Measurements from ENCODE around the gene UCKL1. TPM values are rescaled to one million over a fixed set of nuclear protein-coding genes. Genes with fewer than 3 reads are reported as not detected.
"Not testable (repeated sequence)": the region's sequence is repeated elsewhere in the genome, so short reads cannot be mapped to it uniquely, and the experiment has no call there.

Gene UCKL1
- total RNA-seq, 1 donor: 21.0 TPM

GRCh38 chr20:63977739-63978276, 21.6 kb upstream of the UCKL1 start:
- H4K20me1 ChIP-seq (ENCODE audit: insufficient read depth, low read length): peaks cover 7% of the 10 kb centered on the region
- H3K4me1 ChIP-seq (ENCODE audit: insufficient read depth, low read length): peaks cover 35% of the 10 kb centered on the region
- H3K4me3 ChIP-seq (ENCODE audit: insufficient read depth, low read length): peak overlapping the region; percentile 72
- H3K27me3 ChIP-seq (ENCODE audit: insufficient read depth, low read length): no peaks in the 10 kb centered on the region
- no peak overlapping the region for H2AFZ ChIP-seq (ENCODE audit: low read length)
- peak overlapping the region; percentile 86 for H3K4me2 ChIP-seq (ENCODE audit: insufficient read depth, low read length)
- H3K36me3 ChIP-seq (ENCODE audit: insufficient read depth, low read length): peaks cover 2% of the 10 kb centered on the region
- TF ChIP-seq CTCF (IDR thresholded peaks at IDR 0.05; ENCODE audit: extremely low read depth, low read depth, low read length): no peak
- DNase-seq (ENCODE audit: insufficient read length, low spot score, missing footprints): peak; percentile 99
- H3K9me3 ChIP-seq (ENCODE audit: low read depth, low read length): no peaks in the 10 kb centered on the region
- peaks cover 19% of the 10 kb centered on the region for H3K79me2 ChIP-seq (ENCODE audit: insufficient read depth, low read length)
- no peak overlapping the region for H3K27ac ChIP-seq (ENCODE audit: low read depth, low read length)

GRCh38 chr20:63976980-63977738, 20.9 kb upstream of the UCKL1 start:
- peaks cover 12% of the 10 kb centered on the region for H3K79me2 ChIP-seq (ENCODE audit: insufficient read depth, low read length)
- no peak overlapping the region for H2AFZ ChIP-seq (ENCODE audit: low read length)
- peak overlapping the region; percentile 86 for H3K4me2 ChIP-seq (ENCODE audit: insufficient read depth, low read length)

GRCh38 chr20:63976511-63976910, 20.3 kb upstream of the UCKL1 start:
- H3K9me3 ChIP-seq (ENCODE audit: low read depth, low read length); H3K79me2 ChIP-seq (ENCODE audit: insufficient read depth, low read length); DNase-seq (ENCODE audit: insufficient read length, low spot score, missing footprints); H3K27ac ChIP-seq (ENCODE audit: low read depth, low read length); H3K36me3 ChIP-seq (ENCODE audit: insufficient read depth, low read length); H4K20me1 ChIP-seq (ENCODE audit: insufficient read depth, low read length); H2AFZ ChIP-seq (ENCODE audit: low read length); H3K4me2 ChIP-seq (ENCODE audit: insufficient read depth, low read length); H3K4me3 ChIP-seq (ENCODE audit: insufficient read depth, low read length); H3K27me3 ChIP-seq (ENCODE audit: insufficient read depth, low read length): not testable (repeated sequence)
- H3K4me1 ChIP-seq (ENCODE audit: insufficient read depth, low read length): peaks cover 30% of the 10 kb centered on the region

More at GRCh38 chr20:63976980-63977738, 20.9 kb upstream of the UCKL1 start:
- Histone ChIP-seq H3K27me3 (ENCODE audit: insufficient read depth, low read length) (no peaks in the 10 kb centered on the region), H3K9me3 (ENCODE audit: low read depth, low read length) (no peaks in the 10 kb centered on the region), H3K4me3 (ENCODE audit: insufficient read depth, low read length) (no peak overlapping the region), H3K27ac (ENCODE audit: low read depth, low read length) (no peak overlapping the region), H4K20me1 (ENCODE audit: insufficient read depth, low read length) (peaks cover 5% of the 10 kb centered on the region), H3K36me3 (ENCODE audit: insufficient read depth, low read length) (no peaks in the 10 kb centered on the region), H3K4me1 (ENCODE audit: insufficient read depth, low read length) (peaks cover 35% of the 10 kb centered on the region)
- peak; percentile 72 for DNase-seq (ENCODE audit: insufficient read length, low spot score, missing footprints)
- TF ChIP-seq CTCF (IDR thresholded peaks at IDR 0.05; ENCODE audit: extremely low read depth, low read depth, low read length): no peak

- Histone ChIP-seq H2AFZ (ENCODE audit: low read length) (no peak overlapping the region), H3K4me2 (ENCODE audit: insufficient read depth, low read length) (no peak overlapping the region), H3K9me3 (ENCODE audit: low read depth, low read length) (no peaks in the 10 kb centered on the region), H3K36me3 (ENCODE audit: insufficient read depth, low read length) (no peaks in the 10 kb centered on the region), H3K79me2 (ENCODE audit: insufficient read depth, low read length) (no peaks in the 10 kb centered on the region), H3K4me3 (ENCODE audit: insufficient read depth, low read length) (no peak overlapping the region), H3K4me1 (ENCODE audit: insufficient read depth, low read length) (peaks cover 22% of the 10 kb centered on the region), H3K27ac (ENCODE audit: low read depth, low read length) (no peak overlapping the region), H4K20me1 (ENCODE audit: insufficient read depth, low read length) (no peaks in the 10 kb centered on the region), H3K27me3 (ENCODE audit: insufficient read depth, low read length) (no peaks in the 10 kb centered on the region)
- TF ChIP-seq CTCF (IDR thresholded peaks at IDR 0.05; ENCODE audit: extremely low read depth, low read depth, low read length): no peak
- peak; percentile 86 for DNase-seq (ENCODE audit: insufficient read length, low spot score, missing footprints)
These were observed 18.4 kb upstream of the UCKL1 start for GRCh38 chr20:63974402-63975200.
